Breast epithelium (tissue), 3 donors: ENCODE results near the gene PNLIPRP2.

Source experiments
- POLR2A ChIP-seq: fragments of 450-650 bp; IDR thresholded peaks from one replicate; pipeline ENCODE4 v1.6.1; 2016; ENCODE audit warnings: antibody characterized with exemption, mild to moderate bottlenecking, moderate library complexity
- TF ChIP-seq, protein P1 (sequence below), 3 donors: fragments of 450-650 bp; IDR thresholded peaks; one replicate each; pipeline ENCODE4 v1.5.1; 2016 to 2017; ENCODE audit warnings: antibody characterized with exemption in 3 of 3, mild to moderate bottlenecking in 3 of 3, moderate library complexity in 3 of 3

DNA sequence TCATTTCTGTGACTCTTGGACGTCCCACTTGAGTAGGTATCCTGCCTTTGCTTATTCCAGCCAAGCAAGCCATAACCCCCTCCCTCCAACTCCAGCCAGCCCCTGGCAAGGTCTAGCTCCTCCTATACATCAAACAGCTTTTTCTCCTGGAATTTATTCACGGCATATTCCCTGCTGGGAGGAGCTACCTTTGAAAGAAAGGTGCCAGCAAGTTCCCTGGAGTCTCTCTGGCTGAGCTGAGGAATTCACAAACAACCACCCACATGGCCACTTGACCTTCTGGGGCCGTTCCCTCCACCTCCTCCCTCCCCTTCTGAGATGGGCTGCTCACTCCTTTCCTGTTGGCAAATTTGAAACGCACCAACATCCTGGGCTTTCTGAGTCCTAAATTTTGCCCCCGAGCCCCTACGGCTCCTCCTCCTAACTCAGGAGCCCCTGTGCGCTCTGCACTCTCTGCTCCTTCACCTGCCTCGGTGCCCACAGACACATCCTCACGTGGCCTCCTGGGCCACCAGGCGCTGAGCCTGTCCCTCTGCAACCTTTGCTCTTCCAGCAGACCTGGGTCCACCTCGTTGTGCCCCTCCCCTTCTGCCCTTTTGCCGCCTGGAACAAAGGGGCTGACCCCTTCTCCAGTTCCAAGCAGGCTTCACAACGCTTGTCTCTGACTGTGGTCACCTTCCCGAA is 73.6 kb downstream of the PNLIPRP2 start:
- TF ChIP-seq, protein P1, sequence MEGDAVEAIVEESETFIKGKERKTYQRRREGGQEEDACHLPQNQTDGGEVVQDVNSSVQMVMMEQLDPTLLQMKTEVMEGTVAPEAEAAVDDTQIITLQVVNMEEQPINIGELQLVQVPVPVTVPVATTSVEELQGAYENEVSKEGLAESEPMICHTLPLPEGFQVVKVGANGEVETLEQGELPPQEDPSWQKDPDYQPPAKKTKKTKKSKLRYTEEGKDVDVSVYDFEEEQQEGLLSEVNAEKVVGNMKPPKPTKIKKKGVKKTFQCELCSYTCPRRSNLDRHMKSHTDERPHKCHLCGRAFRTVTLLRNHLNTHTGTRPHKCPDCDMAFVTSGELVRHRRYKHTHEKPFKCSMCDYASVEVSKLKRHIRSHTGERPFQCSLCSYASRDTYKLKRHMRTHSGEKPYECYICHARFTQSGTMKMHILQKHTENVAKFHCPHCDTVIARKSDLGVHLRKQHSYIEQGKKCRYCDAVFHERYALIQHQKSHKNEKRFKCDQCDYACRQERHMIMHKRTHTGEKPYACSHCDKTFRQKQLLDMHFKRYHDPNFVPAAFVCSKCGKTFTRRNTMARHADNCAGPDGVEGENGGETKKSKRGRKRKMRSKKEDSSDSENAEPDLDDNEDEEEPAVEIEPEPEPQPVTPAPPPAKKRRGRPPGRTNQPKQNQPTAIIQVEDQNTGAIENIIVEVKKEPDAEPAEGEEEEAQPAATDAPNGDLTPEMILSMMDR (IDR thresholded peaks at IDR 0.05): no peak
- TF ChIP-seq POLR2A: no peak
